NCI-H524 treated with DMSO at 0.1 percent for 48 hours (cell line): ENCODE results near the gene USP35.
A peak's percentile ranks its signal among the peaks of the same experiment; 100 is the strongest.

ENCODE experiments used
- DNase-seq: peaks from one replicate; lab custom pipeline; 2025; lab: John Stamatoyannopoulos, UW

Gene USP35, protein sequence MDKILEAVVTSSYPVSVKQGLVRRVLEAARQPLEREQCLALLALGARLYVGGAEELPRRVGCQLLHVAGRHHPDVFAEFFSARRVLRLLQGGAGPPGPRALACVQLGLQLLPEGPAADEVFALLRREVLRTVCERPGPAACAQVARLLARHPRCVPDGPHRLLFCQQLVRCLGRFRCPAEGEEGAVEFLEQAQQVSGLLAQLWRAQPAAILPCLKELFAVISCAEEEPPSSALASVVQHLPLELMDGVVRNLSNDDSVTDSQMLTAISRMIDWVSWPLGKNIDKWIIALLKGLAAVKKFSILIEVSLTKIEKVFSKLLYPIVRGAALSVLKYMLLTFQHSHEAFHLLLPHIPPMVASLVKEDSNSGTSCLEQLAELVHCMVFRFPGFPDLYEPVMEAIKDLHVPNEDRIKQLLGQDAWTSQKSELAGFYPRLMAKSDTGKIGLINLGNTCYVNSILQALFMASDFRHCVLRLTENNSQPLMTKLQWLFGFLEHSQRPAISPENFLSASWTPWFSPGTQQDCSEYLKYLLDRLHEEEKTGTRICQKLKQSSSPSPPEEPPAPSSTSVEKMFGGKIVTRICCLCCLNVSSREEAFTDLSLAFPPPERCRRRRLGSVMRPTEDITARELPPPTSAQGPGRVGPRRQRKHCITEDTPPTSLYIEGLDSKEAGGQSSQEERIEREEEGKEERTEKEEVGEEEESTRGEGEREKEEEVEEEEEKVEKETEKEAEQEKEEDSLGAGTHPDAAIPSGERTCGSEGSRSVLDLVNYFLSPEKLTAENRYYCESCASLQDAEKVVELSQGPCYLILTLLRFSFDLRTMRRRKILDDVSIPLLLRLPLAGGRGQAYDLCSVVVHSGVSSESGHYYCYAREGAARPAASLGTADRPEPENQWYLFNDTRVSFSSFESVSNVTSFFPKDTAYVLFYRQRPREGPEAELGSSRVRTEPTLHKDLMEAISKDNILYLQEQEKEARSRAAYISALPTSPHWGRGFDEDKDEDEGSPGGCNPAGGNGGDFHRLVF

DNA sequence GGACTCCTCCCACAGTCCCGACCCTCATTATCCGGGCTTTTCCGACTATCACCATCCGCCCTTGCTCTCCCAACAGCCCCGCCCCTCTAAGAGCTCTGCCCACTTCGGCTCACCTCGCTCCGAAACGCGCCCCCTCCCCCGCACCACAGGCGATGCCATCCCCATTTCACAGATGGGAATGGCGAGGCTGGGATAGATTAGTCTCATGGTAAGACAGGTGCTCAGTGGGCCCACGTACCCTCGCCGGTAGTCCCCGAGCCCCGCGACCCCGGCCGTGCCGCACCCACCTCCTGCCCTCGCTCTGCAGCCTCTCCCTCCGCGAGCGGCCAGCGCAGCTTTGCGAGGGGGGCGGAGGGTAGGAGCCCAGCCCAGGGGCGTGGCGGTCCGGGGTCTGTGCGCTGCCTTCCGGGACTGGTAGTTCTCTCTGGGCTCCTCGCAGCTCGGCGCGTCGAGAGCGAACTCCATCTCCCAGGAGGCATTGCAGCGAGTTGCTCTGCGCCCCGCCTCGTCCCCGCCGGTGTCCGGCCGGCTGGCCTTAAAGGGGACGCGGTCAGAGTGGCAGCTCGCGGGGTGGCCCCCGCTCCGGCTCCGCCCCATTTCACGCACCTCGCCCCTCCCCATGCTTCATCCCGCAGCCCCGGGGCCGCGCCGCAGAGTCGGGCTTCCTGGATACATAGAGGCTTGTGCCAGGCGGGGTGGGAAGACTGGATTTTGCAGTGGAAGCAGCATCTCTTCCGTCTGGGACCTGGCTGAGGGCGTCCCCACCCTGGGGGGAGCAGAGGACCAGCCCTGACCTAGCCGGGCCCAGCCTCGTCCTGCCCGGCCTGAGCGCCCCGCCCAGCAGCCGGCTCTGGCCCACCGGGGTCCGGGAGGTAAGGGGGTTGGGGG, at the start of gene USP35, which contains the start of gene KCTD21:
TSS of gene USP35 (plus strand) at position 634 of the 888 bp plus-strand sequence. CDS start 7,327 bp downstream, outside the sequence.
TSS of gene KCTD21 (minus strand) at position 341 of the 888 bp plus-strand sequence. CDS start 14,072 bp downstream, outside the sequence.
- peak; percentile 84 for DNase-seq

DNA sequence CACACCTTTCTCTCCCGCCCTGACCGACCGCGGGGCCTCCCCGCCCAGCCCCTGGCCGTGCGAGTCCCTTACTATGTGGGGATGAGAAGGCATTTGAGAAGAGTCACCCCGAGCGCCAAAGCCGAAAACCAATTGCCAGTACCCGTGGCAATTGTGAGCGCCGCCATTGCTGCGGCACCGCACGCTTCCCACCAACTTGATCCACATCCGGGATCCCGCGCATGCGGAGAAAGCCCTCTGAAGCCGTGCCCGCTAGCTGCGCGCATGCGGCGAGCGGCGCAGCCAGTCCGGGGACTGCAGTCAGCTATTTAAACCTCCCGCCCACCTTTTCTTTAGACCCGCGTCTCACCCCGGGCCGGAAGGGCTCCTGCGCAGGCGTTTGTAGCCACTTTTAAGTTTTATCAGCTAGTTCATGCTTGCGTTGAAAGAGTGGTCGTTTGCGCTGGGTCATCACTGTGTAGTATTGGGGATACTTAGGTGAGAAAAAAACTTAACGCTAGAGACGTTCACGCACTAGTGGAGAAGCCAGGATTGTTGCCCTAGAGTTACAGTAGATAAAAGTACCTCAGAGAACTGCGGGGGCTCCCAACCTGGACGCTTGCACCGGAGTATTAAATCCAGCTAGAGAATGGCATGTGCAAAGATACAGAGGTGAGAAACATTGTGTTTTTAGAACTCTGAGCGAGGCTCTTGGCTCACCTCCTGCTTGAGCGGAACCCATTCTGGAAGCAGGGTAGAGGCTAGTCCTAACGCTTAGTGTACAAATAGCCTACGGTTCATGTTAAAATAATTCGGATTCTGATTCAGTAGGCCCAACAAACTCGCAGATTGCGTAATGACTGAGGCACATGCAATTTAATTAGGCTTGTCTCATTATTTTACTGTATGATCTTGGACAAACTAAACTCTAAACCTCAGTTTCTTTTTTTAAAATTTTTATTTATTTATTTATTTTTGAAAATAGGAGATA, 49.0 kb upstream of the USP35 start, which contains the start of gene ALG8:
TSS of gene ALG8 (minus strand) at position 205 of the 970 bp plus-strand sequence. CDS start at position 167, 38 bp downstream.
- peak; percentile 56 for DNase-seq

DNA sequence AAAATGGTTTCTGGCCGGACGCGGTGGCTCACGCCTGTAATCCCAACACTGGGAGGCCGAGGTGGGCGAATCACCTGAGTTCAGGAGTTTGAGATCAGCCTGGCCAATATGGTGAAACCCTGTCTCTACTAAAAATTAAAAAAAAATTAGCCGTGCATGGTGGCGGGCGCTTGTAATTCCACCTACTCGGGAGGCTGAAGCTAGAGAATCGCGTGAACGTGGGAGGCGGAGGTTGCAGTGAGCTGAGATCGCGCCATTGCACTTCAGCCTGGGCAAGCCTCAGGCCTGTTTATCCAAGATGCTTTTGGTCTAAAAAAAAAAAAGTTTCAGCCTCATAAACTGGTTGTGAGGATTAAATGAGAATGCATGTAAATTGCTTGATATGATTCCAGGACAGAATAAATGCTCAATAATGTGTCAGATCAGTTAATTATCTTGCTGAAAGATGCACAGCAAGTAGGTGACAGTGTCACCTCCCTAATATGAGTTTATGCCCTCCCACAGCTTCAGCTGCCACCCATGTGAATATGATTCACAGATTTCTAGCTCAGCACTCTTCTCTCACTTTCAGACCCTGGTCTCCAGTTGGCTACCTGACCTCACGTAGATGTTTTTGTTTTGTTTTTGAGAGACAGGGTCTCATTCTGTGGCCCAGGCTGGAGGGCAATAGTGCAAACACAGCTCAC, 48.2 kb upstream of the USP35 start:
- DNase-seq: no peak

DNA sequence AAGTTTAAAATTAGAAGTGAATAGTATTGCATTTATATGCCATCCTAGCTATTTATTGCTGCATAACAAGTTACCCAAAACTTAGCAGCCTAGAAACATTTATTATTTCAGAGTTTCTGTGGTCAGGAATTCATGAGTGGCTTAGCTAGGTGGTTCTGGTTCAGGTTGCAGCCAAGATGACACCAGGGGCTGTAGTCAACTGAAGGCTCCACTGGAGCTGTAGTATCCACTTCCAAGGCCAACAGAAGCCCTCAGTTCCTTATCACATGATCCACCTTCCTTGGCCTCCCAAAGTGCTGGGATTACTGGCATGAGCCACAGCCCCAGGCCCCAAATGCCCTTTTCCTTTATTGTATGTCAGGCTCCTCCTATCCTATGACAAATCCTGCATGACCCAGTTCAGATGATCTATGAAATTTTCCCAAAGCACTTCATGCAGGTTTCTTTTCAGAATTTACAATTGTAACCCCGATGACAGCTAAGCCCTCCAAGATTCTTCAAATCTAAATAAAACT, 43.2 kb upstream of the USP35 start:
- DNase-seq: no peak

DNA sequence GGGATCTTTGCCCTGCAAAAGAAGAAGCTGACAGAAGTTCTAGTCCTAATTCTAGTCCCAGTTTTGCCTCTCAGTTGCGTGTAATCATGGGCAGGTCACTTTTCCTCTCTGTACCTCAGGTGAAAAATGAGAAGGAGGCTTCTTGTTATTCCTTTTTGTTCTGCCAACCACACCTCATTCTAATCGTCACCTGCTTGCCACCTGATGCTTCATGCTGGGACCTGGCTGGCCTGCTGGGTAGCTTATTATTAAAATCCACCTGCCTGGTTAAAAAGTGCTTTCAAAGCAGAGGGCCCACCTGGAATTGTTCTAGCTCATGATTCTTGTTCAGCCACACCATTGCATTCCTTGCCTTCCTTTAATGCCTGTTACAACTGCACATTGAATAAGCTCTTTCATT, 40.9 kb upstream of the USP35 start:
- no peak for DNase-seq

DNA sequence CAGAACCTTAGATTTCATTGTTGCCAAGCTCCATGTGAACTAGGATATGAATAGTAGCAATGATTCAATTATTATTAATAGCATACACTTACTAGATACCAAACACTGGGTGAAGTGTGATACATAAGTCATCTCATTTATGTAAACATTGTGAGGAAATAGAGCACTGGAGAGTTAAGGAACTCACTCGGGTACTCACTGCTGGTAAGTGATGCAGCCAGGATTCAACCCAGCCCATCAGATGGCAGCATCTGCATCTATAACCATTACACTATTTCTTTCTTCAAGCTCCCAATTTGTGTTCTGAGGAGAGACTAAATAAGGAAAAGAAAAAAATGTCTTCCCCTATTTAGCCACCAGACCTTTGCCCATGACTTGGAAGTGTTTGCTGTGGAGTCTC, 39.1 kb upstream of the USP35 start:
- DNase-seq: no peak

DNA sequence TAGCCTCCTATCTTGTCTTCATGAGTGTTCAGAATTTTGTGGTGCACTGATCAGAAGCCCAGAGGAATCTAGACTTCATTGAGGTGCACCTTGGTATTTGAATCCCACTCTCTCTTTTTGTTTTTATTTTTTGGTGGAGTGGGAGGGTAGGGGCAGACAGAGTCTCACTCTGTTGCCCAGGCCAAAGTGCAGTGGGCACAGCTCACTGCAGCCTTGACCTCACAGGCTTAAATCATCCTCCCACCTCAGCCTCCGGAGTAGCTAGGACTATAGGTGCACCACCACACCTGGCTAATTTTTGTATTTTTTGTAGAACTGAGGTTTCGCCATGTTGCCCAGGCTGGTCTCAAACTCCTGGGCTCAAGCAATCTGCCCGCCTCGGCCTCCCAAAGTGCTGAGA, 38.4 kb upstream of the USP35 start:
- no peak for DNase-seq

DNA sequence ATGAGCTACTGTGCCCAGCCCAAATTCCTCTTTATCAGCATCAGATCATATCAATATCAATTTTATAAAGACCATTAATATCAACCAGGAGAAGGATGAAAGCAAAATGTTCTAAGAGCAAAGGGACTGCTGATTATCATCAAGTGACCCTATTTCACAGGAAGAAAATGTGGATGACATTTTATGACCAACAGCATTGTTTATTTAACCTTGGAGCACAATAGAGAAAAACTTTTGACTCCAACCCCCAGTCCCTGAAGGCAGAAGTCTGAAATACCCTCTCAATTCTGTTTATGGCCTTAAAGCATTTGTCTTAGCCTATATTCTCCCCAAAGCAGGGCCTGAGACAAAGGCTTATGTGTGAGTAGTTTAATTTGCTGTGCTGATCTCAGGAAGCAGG, 38.0 kb upstream of the USP35 start:
- no peak for DNase-seq

DNA sequence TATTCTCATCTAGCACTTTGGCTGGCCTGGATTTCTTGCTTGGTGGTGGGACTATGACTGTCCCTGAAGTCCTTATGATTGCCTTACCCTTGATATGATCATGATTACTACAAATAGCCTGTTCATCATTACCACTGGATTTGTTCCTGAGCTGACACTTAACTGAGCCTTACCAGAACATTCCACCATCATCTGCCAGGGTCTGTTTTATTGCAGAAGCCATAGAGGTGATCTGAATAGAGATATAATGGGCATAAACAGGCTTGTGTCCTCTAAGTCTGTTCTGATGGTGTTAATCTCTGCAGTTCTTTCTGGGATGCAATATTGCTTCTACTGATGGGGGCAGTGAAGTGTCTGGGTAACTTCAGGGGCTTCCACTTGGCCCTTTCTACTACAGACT, 36.9 kb upstream of the USP35 start:
- DNase-seq: no peak

DNA sequence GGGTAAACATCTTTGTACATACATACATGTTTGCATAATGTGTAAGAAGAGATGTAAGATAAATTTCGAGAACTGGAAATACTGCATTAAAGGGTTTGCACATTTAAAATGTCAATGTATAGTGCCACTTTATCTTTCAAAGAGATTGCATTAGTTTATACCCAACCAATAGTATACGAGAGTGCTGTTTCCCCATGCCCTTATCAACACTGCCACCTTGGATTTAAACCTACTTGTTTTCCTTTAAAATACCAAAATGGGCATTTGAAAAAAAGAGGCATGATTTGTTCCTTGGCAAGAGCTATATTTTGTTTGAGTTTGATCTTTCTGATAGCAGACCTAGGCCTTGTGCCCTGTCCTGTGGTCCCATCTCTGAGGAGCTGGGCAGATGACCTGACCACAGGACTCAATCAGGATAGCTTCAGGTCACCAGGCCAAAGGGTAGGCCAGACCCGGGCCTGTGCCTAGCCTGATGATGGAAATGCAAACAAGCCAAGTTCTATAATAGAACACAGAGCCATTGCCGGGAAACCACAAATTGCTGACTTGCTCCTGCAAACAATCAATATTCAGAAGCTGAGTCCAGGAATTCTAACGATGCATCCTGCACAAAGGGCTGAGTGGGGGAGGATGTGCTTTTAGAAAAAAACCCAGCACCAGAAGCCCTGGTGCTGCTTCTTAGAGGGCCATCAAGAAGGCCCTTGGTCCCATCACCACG, 32.4 kb upstream of the USP35 start:
- no peak for DNase-seq

DNA sequence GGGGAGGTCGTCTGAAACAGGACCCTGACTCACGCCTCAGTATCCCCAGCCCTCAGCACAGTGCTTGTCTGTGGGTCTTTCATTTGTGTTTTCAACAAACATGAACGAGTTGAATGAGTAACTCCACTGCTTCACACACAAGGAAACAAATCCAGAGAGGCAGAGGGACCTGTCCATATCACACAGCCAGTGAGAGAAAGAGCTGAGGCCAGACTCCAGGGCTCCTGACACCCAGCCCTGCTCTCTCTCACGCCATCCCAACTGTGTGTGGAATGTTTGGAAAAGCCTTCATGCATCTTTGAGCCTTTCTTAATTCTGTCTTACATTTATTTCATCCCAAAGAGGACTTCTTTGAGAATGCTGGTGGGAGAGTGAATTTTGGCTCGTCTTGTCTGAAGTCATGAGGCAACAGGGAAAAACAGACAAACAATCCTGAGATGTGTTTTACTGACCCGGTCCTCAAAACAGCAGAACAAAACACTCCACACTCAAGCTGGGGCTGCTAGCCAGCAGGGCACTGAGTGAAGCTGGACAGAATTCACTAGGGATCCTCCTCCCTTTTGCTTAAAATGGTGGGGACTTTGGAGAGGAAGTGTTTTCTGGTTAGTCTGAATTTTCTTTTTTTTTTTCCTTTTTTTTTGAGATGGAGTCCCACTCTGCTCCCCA, 29.6 kb upstream of the USP35 start:
- no peak for DNase-seq

DNA sequence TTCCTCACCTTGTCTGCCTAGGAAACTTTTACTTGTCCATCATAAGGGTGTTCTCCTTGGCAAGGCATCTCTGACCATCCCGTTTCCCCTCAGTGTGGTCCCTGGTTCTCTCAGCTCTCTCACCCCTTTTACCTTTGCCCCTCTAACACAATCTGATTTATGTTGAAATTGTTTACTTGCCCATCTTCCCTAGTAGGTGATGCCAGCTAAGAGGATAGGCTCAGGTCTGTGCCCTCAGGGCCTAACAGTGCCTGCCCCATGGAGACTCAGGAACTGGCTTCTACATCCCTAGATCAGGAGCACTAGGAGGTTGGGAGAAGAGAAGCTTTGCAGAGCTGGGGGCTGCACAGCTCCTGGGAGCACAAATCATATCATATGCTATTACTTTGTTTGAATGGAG, 28.2 kb upstream of the USP35 start:
- no peak for DNase-seq

DNA sequence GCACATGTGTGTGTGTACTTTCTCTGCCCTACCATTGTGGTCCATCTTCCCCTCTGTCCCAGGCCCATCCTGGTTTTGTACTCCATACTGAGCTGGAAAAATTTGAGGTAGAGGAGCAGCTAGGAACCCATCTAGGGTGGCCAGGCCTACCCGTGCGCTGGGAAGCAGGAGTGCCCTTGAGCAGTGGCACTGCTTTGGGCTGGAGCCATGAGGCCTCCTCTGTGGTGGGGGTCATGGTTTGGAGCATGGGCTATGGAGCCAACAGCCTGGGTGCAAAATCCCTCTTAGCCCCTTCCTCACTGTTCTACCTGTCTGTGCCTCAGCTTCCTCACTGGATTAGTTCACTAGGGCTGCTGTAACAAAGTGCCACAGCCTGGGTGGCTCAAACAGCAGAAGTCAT, 27.4 kb upstream of the USP35 start:
- no peak for DNase-seq

DNA sequence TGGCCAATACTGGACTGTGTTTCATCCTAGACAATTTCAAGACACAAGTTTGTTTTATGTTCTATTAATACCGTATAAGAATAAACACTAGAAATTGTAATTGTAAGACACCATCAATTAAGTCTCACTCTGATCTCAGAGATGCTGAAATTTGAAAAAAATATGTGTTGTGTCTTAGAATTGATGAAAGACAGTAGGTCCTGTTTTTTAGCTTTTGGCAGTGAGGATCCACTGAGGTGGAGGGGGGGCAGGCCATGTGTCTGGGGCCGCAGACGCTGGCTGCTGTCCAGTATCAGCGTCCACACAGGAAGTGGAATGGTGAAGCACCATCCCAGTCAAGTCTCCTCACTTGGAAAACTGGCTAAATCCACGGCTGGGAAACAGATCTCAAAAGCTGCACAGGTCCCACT, 26.8 kb upstream of the USP35 start:
- DNase-seq: no peak

DNA sequence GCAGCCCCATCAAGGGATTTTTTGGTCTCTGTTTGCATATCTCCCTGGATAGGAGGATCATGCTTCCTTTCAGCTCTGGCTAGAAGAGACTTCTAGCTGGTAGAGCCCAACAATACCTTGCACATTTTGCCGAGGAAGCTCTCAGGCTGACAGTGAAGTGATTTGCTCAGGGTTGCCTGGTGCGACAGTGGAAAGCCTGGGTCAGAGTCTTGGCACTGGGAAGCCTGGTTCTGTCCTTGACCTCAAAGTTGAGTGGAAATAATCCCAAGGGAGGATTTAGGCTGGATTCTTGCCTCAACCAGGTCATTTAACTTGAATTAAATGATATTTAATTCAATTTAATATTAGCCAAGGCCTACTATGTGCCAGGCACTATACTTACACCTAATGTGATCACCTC, 24.9 kb upstream of the USP35 start:
- DNase-seq: no peak

DNA sequence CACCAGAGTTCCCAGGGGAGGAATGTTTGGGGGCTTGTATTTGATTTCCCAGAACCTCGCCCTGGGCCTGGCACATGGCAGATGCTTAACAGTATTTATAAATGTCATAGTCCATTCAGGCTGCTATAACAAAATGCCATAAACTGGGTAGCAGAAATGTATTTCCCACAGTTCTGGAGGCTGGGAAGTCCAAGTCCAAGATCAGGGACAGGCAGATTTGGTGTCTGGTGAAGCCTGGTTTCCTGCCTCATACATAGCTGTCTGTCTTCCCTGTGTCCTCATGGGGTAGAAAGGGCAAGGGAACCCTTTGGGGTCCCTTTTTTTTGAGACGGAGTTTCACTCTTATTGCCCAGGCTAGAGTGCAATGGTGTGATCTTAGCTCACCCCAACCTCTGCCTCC, 24.2 kb upstream of the USP35 start:
- DNase-seq: no peak

DNA sequence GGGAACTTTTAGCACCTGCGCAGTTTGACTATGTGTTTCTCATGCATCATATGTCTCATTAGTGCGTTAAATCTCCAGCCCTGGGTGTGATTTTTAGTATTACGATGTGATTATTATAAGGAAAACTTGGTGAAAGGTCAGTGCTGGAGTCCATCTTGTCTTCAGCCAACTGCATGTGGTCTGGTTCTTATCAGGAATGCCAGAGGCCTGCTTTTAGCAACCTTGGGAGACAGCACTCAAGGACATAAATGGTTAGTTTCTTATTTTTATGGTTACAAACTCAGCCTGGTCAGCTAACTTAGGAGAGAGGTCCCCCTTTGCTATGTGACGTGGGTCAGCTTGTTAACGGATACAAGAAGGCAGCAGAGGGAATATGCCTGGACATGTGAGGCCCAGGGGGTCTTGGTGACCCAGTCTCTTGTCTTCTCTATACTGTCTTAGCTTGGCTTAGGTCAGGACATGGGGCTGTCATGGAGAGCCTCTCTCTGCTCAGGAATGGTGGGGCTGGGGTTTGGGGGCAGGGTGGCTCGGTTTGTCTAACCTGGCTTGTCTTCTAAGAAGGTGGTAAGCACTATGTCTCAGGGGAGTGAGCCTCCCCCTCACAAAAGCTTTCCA, 21.8 kb upstream of the USP35 start:
- no peak for DNase-seq
